Kidney epithelial cell (primary cell): ENCODE results near the gene TSFM. TPM values are rescaled to one million over a fixed set of nuclear protein-coding genes. Genes with fewer than 3 reads are reported as not detected.

ENCODE experiments used
- DNase-seq: peaks from one replicate; pipeline ENCODE4 v3.0.0-alpha.2; 2010; ENCODE audit warnings: low read depth
- H3K27me3 ChIP-seq: 2 replicates; pipeline ENCODE4 v1.6.0; 2011; ENCODE audit warnings: low read length; ENCODE audit not compliant: control insufficient read depth, insufficient read depth
- H3K36me3 ChIP-seq: 2 replicates; pipeline ENCODE4 v1.5.1; 2011; ENCODE audit warnings: low read length; ENCODE audit not compliant: control insufficient read depth, insufficient read depth
- H3K4me3 ChIP-seq: 2 replicates; pipeline ENCODE4 v1.5.1; 2011; ENCODE audit warnings: low read depth, mild to moderate bottlenecking, control low read depth, low read length
- CTCF ChIP-seq: IDR thresholded peaks from 2 replicates; pipeline ENCODE4 v1.5.1; 2011; ENCODE audit warnings: mild to moderate bottlenecking, moderate library complexity, low read length, control low read depth, inconsistent platforms; ENCODE audit not compliant: insufficient read depth, poor library complexity, severe bottlenecking
- total RNA-seq: library from RNA; depleted of rRNA; stranded (reverse); fragments of >200 nt; gene quantifications from 2 replicates; pipeline ENCODE4 v1.2.3, GENCODE V29; 2015

TSFM gene
- total RNA-seq, 1 donor from 2014 or later: 21.5 TPM

- peaks cover 16% of the 10 kb centered on the region for H3K36me3 ChIP-seq
- H3K4me3 ChIP-seq: no peak overlapping the region
- no peak for DNase-seq
- no peaks in the 10 kb centered on the region for H3K27me3 ChIP-seq
- no peak for TF ChIP-seq CTCF
These were observed 44.4 kb downstream of the TSFM start for GRCh38 chr12:57826966-57827365.

GRCh38 chr12:57829025-57829777, 46.6 kb downstream of the TSFM start:
- no peaks in the 10 kb centered on the region for H3K27me3 ChIP-seq
- DNase-seq: no peak
- TF ChIP-seq CTCF: no peak
- H3K36me3 ChIP-seq: peaks cover 13% of the 10 kb centered on the region
- no peak overlapping the region for H3K4me3 ChIP-seq

GRCh38 chr12:57830393-57830792, 47.8 kb downstream of the TSFM start:
- no peak for DNase-seq
- no peak for TF ChIP-seq CTCF
- Histone ChIP-seq H3K27me3 (no peaks in the 10 kb centered on the region), H3K4me3 (no peak overlapping the region), H3K36me3 (peaks cover 11% of the 10 kb centered on the region)

- Histone ChIP-seq H3K36me3 (peaks cover 2% of the 10 kb centered on the region), H3K4me3 (no peak overlapping the region), H3K27me3 (no peaks in the 10 kb centered on the region)
- TF ChIP-seq CTCF: no peak
- no peak for DNase-seq
These were observed 50.4 kb downstream of the TSFM start for GRCh38 chr12:57832966-57833365.

DNA sequence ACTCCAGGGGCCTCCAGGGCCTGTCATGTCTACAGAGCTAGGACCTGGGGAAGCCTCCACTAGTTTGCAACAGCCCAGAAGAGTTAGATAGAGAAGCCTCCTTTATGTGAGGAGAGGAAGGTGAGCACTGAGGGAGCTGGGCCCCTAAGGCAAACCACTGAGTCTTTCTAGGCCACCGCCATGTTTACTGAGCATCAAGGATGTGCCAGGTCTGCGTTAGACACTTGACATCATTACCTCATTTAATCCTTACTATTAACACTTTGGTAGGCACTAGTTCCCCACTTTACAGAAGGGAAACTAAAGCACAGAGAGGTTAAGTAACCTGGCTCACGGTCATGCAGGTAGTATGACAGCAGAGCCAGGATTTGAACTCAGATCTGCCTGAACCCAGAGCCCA, 51.1 kb downstream of the TSFM start:
- TF ChIP-seq CTCF: no peak
- Histone ChIP-seq H3K27me3 (no peaks in the 10 kb centered on the region), H3K4me3 (no peak overlapping the region), H3K36me3 (peaks cover 2% of the 10 kb centered on the region)
- no peak for DNase-seq
